Stimulated activated CD8-positive, alpha-beta memory T cell treated with anti-CD3 and anti-CD28 coated beads, Interleukin-7, amount 100 ng/mL, for 1 hour (primary cell): ENCODE measurements around the gene ATXN7L1.
"Not testable (repeated sequence)": the region's sequence is repeated elsewhere in the genome, so short reads cannot be mapped to it uniquely, and the experiment has no call there.

Experiments
- DNase-seq, 2 donors: peaks; one replicate each; pipeline ENCODE4 v3.0.0-alpha.2; 2020; ENCODE audit warnings: low read depth in 2 of 2

ATXN7L1 gene

GRCh38 chr7:105890290-105890997 lies 14.0 kb upstream of the ATXN7L1 start:
- DNase-seq, result no peak

GRCh38 chr7:105887569-105888189 lies 11.3 kb upstream of the ATXN7L1 start:
- no peak for DNase-seq

- DNase-seq, result no peak
Measured at GRCh38 chr7:105886776-105887175, 10.4 kb upstream of the ATXN7L1 start.

GRCh38 chr7:105885387-105886111 lies 9.2 kb upstream of the ATXN7L1 start:
- DNase-seq, result no peak

- DNase-seq, result not testable (repeated sequence)
Measured at GRCh38 chr7:105883179-105883578, 6.8 kb upstream of the ATXN7L1 start.

GRCh38 chr7:105881439-105881838 lies 5.0 kb upstream of the ATXN7L1 start:
- no peak for DNase-seq

GRCh38 chr7:105880571-105881330 lies 4.4 kb upstream of the ATXN7L1 start:
- no peak for DNase-seq

GRCh38 chr7:105879782-105880181 lies 3.4 kb upstream of the ATXN7L1 start:
- DNase-seq, result no peak

GRCh38 chr7:105878746-105879605 lies 2.6 kb upstream of the ATXN7L1 start:
- no peak for DNase-seq

- no peak for DNase-seq
Measured at GRCh38 chr7:105877736-105878135, 1.3 kb upstream of the ATXN7L1 start.

GRCh38 chr7:105876964-105877601 lies 684 bp upstream of the ATXN7L1 start:
- no peak for DNase-seq

- no peak for DNase-seq
Measured at GRCh38 chr7:105875505-105875904, 894 bp downstream of the ATXN7L1 start.

GRCh38 chr7:105874055-105874454 lies 2.3 kb downstream of the ATXN7L1 start:
- DNase-seq, result no peak

GRCh38 chr7:105872491-105872890 lies 3.9 kb downstream of the ATXN7L1 start:
- no peak for DNase-seq

- DNase-seq, result no peak
Measured at GRCh38 chr7:105871142-105871541, 5.3 kb downstream of the ATXN7L1 start.

GRCh38 chr7:105866102-105866801 lies 10.1 kb downstream of the ATXN7L1 start:
- no peak for DNase-seq

- no peak for DNase-seq
Measured at GRCh38 chr7:105863876-105864275, 12.5 kb downstream of the ATXN7L1 start.

GRCh38 chr7:105862770-105863169 lies 13.6 kb downstream of the ATXN7L1 start:
- no peak for DNase-seq

GRCh38 chr7:105862276-105862675 lies 14.1 kb downstream of the ATXN7L1 start:
- no peak for DNase-seq

- no peak for DNase-seq
Measured at GRCh38 chr7:105861224-105861623, 15.2 kb downstream of the ATXN7L1 start.
